Mesenteric fat pad (tissue), 1 donor: ENCODE data around the gene TTC7B. TPM values are rescaled to one million over a fixed set of nuclear protein-coding genes. Genes with fewer than 3 reads are reported as not detected.
"Not testable (repeated sequence)": the region's sequence is repeated elsewhere in the genome, so short reads cannot be mapped to it uniquely, and the experiment has no call there.

Experiments
- DNase-seq: peaks from one replicate; pipeline ENCODE4 v3.0.0-alpha.2; 2020; ENCODE audit warnings: low spot score
- total RNA-seq: library from RNA; stranded (reverse); fragmentation: NEBNext Ultra II Directional; extraction: Animal tissue kit (Norgen Biotek cat#: 25700); gene quantifications from one replicate; pipeline ENCODE4 v1.2.1, GENCODE V29; 2021
- donor health status: DM: yes; HTN: yes; CAD: no.

Gene TTC7B
- total RNA-seq, 1 donor from 2014 or later, result 92.3 TPM

DNA sequence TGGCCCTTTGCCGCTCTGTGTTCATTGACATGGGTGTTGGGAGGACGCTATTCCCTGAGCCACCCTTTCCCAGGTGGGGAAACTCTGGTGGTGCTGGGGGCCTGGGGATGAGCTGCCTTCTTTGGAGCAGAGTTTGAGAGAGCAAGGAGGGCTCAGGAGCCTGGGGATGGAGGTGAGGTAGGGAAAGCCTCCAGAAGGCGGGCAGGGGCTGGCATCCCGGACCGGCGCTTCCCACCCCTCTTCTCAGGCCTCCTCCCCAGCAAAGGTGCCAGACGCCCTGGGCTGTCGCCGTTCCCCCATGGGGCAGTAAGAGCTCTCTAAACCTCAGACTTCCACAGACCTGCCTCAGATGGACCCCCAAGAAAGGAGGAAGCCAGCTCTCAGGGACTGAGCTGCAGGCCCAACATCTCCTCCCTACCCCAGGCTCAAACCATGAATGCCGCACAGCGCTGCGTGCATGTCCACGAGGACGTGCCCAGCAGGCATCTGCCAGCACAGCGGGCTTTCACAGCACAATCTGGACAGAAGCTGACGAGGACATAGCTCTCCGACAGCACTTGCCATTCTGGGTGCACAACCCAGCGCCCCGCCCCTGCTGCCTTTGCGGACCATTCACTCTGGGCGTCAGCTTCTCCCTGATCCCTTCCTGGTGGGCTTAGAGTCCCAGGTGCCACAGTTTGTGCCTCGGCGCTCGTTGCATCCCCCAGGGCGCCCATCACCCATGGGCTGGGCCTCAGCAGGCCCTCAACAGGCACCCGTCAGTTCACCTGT, 14.9 kb upstream of the TTC7B start:
- no peak for DNase-seq

DNA sequence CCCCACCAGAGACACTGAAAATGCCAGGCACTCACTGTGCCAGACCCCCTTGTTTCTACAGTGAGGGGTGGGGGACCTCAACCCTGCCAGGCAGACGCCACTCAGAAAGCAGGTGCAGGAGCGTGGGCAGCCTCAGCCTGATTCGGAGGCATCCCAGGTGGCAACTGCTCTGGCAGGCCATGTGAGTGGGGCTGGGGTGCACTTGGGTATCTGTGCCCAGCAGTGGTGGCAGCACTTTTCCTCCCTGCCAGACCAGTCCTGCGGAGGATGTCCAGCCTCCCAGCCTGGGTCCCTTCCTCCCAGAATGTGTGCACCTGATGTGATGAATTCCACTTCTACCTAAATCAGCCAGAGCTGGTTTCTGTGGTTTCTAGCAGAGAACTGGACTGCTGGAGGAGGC, 13.4 kb upstream of the TTC7B start:
- DNase-seq, result no peak

GRCh38 chr14:90828642-90829487, 12.6 kb upstream of the TTC7B start:
- DNase-seq, result no peak

GRCh38 chr14:90827919-90828610, 11.8 kb upstream of the TTC7B start:
- DNase-seq, result peak; percentile 98

GRCh38 chr14:90823542-90823941, 7.3 kb upstream of the TTC7B start:
- DNase-seq, result not testable (repeated sequence)

- no peak for DNase-seq
Observed at GRCh38 chr14:90820958-90821357, 4.7 kb upstream of the TTC7B start.

DNA sequence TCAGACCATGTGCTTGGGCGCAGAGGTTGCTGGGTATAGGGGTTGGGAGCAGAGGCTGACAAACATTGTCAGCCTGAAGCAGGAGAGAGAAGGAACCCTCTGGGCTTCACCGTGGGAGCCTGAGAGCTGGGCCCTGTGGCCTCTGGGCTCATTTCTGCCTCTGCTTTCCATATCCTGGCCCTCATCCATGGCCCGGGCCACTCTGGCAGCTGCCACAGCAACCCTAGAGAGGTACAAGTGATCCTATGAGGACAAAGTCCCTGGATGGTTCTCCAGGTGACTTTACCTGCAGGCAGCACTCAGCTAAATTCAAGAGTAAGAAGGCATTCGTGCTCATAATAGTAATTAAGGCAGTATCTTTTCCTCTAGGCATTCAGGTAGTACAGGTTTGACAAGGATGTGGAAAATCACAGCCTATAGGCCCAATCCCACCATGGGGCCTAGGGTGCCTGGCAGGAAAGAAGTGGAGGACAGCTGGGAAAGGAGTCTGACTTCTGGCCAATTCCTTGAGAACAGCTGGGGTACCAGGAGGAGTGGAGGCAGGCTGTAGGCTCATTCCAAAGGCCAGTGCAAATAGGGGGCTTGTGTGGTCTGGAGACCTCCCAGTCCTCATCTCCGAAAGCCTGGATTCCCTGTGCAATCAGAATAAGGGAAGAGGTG, 3.6 kb upstream of the TTC7B start:
- DNase-seq, result no peak

DNA sequence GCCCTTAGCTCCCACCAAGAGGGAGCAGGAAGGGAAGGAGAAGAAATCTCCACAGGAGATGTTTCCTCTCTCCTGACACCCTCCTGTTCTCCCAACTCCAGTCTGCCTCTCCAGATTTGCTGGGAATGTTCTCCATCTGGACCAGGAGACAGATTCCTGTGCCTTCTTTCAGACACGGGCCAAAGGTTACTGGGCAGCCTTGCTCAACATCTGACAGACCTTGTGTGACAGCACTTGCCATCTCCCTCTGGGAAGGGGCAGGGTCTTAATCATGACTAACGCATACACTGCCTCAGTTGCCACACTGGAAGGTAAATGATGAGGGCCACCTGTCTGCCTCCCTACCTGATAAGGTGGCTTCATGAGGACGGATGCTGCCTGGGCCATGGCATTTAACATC, 2.5 kb upstream of the TTC7B start:
- DNase-seq, result no peak

DNA sequence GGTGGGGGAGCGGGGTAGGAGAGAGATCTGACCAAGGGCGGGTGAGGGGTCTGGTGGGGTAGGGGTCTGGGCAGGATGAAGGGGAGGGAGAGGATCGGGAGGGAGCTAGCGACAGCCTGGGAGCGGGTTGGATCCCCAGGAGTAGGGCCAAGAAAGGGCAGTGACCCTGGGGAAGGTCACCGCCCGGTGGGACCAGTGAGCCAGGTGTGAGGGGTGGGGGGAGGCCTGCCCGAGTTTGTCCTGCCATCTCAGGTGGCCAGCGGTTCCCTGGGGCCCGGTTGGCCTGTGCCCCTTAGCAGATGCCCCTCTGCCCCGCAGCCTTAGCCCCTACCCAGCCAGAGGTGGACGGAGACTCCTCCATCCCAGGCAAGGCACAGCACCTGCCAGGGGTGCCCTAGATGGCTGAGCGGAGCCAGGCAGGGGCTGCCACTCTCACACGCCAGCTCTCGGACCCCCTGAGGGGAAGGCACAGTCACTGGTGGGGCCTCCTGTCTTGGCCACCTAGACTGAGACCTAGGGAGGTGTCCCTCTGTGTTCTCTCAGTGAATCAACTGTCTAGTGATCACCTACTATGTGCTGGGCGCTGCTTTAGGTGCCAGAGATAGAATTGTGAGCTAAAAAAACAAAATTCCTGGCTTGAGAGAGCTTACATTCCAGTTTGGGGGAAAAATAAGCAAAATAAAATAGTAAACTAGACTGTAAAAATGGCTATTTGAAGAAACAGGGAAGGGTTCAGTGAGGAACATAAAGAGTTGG, 629 bp upstream of the TTC7B start:
- DNase-seq, result no peak

DNA sequence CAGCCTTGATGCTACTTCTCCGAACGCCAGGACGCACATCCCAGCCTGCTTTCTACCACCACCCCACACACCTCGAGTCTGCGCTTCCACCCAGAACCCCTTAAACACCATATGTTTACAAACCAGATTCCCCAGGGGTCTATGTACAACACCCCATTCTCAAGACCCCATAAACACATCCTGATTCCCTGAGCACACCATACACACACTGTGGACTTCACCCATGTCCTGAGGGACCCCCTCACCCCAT, 733 bp downstream of the TTC7B start:
- no peak for DNase-seq

- no peak for DNase-seq
Observed at GRCh38 chr14:90814806-90815571, 1.2 kb downstream of the TTC7B start.

DNA sequence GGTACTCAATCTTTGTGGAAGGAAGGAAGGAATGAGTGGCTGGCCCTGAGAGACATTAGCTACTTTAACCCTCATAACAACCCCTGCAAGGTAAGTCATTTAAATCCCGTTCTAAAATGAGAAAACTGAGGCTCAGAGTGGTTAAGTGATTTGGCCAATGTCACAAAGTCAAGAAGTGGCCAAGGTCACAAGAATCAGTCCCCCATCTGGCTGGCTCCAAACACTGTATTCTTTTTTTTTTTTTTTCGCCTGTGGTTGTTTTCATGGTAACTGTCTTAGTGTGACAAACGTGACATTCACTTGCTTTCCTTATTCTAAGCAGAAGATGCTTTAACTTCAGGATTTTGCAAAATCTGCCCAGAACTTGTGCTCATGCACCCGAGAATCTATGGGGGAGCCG, 2.8 kb downstream of the TTC7B start:
- no peak for DNase-seq

GRCh38 chr14:90812109-90812508, 4.1 kb downstream of the TTC7B start:
- no peak for DNase-seq

- DNase-seq, result no peak
Observed at GRCh38 chr14:90811641-90812040, 4.6 kb downstream of the TTC7B start.

GRCh38 chr14:90810806-90811205, 5.4 kb downstream of the TTC7B start:
- DNase-seq, result no peak

- DNase-seq, result no peak
Observed at GRCh38 chr14:90809530-90810312, 6.5 kb downstream of the TTC7B start.

DNA sequence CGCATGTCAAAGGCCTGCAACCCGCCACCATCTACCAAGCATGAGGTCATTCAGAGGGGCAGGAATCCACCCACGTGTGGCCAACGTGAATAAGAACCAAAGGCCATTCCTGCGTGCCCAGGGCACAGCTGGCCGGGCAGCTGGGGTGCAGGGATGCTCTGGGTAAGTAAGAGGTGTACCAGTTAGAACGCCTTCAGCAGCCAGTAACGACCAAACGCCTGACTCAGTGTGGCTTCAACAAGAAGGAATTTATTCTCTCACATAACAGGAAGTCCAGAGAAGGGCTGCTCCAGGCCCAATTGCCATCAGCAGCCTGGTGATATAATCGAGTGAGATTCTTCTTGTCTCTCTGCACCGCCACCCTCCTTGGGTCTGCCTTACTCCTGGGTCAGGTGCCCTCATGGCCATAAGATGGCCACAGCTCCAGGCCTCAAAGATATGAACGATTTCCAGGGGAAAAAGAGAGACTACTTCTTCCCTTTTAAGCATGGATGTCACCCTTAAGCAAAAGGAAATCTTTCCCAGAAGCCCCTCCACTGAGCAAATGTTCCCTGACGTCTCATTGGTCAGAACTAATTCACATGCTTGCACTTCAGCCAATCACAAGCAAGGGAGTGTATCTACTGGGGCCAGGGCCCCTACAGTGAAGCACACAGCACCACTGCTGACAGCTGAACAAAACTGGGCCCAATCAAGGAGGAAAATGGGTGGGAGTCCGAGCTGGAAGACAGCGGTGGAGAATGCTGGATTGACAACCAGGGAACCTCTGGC, 7.3 kb downstream of the TTC7B start:
- no peak for DNase-seq

- no peak for DNase-seq
Observed at GRCh38 chr14:90807060-90807459, 9.2 kb downstream of the TTC7B start.
